Lower leg skin (tissue), 3 donors: ENCODE measurements around the gene SMARCB1.

Source experiments
- POLR2A ChIP-seq, 2 donors: fragments of 450-650 bp; IDR thresholded peaks; one replicate each; pipeline ENCODE4 v1.6.1; 2016 to 2017; ENCODE audit warnings: antibody characterized with exemption in 2 of 2, mild to moderate bottlenecking in 1 of 2, moderate library complexity in 1 of 2
- TF ChIP-seq, protein P1 (sequence below), 3 donors: fragments of 450-650 bp; IDR thresholded peaks; one replicate each; pipeline ENCODE4 v1.5.1; 2016; ENCODE audit warnings: antibody characterized with exemption in 3 of 3, mild to moderate bottlenecking in 3 of 3, moderate library complexity in 2 of 3

DNA sequence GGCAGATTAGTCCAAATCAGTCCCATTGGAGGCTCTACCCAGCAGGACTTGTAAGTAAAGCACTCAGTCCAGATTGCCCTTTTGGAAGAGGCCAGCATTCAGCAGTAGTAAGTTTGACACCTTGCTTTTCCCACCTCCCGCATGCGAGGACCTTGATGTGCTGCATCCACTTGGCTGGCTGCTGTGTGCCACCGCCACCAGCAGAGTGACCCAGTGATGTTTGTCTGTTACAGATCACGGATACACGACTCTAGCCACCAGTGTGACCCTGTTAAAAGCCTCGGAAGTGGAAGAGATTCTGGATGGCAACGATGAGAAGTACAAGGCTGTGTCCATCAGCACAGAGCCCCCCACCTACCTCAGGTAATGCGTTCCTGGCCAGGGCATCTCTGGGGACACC, 6.6 kb downstream of the SMARCB1 start:
- TF ChIP-seq, protein P1, sequence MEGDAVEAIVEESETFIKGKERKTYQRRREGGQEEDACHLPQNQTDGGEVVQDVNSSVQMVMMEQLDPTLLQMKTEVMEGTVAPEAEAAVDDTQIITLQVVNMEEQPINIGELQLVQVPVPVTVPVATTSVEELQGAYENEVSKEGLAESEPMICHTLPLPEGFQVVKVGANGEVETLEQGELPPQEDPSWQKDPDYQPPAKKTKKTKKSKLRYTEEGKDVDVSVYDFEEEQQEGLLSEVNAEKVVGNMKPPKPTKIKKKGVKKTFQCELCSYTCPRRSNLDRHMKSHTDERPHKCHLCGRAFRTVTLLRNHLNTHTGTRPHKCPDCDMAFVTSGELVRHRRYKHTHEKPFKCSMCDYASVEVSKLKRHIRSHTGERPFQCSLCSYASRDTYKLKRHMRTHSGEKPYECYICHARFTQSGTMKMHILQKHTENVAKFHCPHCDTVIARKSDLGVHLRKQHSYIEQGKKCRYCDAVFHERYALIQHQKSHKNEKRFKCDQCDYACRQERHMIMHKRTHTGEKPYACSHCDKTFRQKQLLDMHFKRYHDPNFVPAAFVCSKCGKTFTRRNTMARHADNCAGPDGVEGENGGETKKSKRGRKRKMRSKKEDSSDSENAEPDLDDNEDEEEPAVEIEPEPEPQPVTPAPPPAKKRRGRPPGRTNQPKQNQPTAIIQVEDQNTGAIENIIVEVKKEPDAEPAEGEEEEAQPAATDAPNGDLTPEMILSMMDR (IDR thresholded peaks at IDR 0.05), result no peak
- no peak for TF ChIP-seq POLR2A (IDR thresholded peaks at IDR 0.05)
